Esophagus squamous epithelium (tissue), 5 donors: ENCODE measurements around the gene COL6A3. TPM values are rescaled to one million over a fixed set of nuclear protein-coding genes. Genes with fewer than 3 reads are reported as not detected.

Source experiments
- DNase-seq: peaks from one replicate; lab custom pipeline; 2025; lab: John Stamatoyannopoulos, UW
- H3K27ac ChIP-seq, 4 donors: fragments of 200-600 bp; sonication (generic); one replicate each; pipeline ENCODE4 v1.5.1; 2016 to 2019; ENCODE audit warnings: mild to moderate bottlenecking in 1 of 4
- H3K27me3 ChIP-seq, 4 donors: fragments of 200-600 bp; sonication (generic); 1 replicate in 3 of 4; 2 replicates in 1 of 4; pipeline versions ENCODE4 v1.5.1 to v1.6.0; 2017 to 2021; ENCODE audit warnings: antibody characterized with exemption in 1 of 4
- H3K36me3 ChIP-seq, 3 donors: fragments of 200-600 bp; sonication (generic); one replicate each; pipeline ENCODE4 v1.5.1; 2016 to 2019
- H3K4me1 ChIP-seq, 3 donors: fragments of 200-600 bp; sonication (generic); one replicate each; pipeline ENCODE4 v1.5.1; 2017 to 2019
- H3K4me3 ChIP-seq, 4 donors: fragments of 200-600 bp; sonication (generic); 1 replicate in 3 of 4; 2 replicates in 1 of 4; pipeline ENCODE4 v1.5.1; 2016 to 2019; ENCODE audit warnings: mild to moderate bottlenecking in 2 of 4, moderate library complexity in 1 of 4
- H3K9me3 ChIP-seq, 3 donors: fragments of 200-600 bp; sonication (generic); one replicate each; pipeline ENCODE4 v1.5.1; 2016 to 2019
- POLR2A ChIP-seq, 4 donors: fragments of 450-650 bp; IDR thresholded peaks; one replicate each; pipeline ENCODE4 v1.6.1; 2017; ENCODE audit warnings: antibody characterized with exemption in 4 of 4, mild to moderate bottlenecking in 4 of 4, moderate library complexity in 3 of 4
- WGBS, 2 donors: methylation state at CpG; one replicate each; pipeline ENCODE4 v1.1.5; 2018; 5-methylcytosine and 5-hydroxymethylcytosine counted together
- intact Hi-C: fragments of 100-400 bp; cut with DNase I; formaldehyde crosslinking; loops from one replicate; pipeline ENCODE4 v1.15.0; 2022
- total RNA-seq, 4 donors: library from RNA; depleted of rRNA; stranded (reverse); fragments of >200 nt; gene quantifications; one replicate each; pipeline ENCODE4 v1.1.0, GENCODE V29; 2016
- TF ChIP-seq, protein P1 (sequence below), 6 experiments: fragments of 450-650 bp in 4 of 6; fragments of 200-600 bp in 2 of 6; sonication (generic) in 2 of 6; IDR thresholded peaks; one replicate each; pipeline ENCODE4 v1.5.1; 2016 to 2019; ENCODE audit warnings: antibody characterized with exemption in 6 of 6, mild to moderate bottlenecking in 4 of 6, moderate library complexity in 4 of 6
- donor health status: DM: yes; HTN: yes; CAD: no.

The COL6A3 gene
- total RNA-seq, 4 donors from 2014 or later: 8.9 to 138 (median 46.5) TPM

DNA sequence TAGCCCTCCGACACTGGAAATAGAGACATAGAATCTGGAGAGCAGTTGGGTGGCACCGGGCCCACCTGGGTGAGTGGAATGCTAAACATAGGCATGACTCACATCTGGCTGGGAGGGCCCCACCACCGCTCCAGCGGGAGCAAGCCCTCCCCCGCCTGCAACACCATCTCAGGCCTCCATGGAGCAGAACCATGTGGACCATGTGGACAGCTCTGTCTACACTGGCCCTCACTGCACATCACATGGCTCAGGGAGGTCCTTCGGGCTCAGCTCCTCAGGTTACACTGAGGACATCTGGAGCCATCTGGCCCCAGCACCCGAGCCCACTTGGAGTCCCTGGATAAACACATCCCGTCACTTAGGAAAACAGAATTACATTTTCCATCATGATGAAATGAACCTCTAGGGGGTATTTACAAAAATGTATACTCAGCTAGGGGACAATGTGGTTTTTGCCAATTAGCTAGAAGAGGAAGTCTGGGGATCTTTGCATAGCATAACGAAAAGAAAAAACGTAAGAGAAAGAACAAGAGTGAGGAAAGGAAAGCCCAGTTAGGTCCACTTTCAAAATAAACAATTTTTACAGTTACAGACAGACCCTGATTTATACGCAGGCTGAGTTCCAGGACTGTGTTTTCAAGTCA, 42.4 kb upstream of the COL6A3 start:
- intact Hi-C loops: no loop called here
- H3K4me1 ChIP-seq: peaks cover 0 to 10% (median 0%) of the 10 kb centered on the region in 3 donors
- no peaks in the 10 kb centered on the region for H3K9me3 ChIP-seq
- 58 to 63% methylated on average over 5 to 10 of the region's 11 CpGs for WGBS, 2 donors
- H3K27ac ChIP-seq: peak overlapping the region in 2 of 4 donors; percentile 3 to 39
- H3K27me3 ChIP-seq: peaks cover 0 to 51% (median 0%) of the 10 kb centered on the region in 4 donors
- TF ChIP-seq, protein P1, sequence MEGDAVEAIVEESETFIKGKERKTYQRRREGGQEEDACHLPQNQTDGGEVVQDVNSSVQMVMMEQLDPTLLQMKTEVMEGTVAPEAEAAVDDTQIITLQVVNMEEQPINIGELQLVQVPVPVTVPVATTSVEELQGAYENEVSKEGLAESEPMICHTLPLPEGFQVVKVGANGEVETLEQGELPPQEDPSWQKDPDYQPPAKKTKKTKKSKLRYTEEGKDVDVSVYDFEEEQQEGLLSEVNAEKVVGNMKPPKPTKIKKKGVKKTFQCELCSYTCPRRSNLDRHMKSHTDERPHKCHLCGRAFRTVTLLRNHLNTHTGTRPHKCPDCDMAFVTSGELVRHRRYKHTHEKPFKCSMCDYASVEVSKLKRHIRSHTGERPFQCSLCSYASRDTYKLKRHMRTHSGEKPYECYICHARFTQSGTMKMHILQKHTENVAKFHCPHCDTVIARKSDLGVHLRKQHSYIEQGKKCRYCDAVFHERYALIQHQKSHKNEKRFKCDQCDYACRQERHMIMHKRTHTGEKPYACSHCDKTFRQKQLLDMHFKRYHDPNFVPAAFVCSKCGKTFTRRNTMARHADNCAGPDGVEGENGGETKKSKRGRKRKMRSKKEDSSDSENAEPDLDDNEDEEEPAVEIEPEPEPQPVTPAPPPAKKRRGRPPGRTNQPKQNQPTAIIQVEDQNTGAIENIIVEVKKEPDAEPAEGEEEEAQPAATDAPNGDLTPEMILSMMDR (IDR thresholded peaks at IDR 0.05): no peak
- TF ChIP-seq POLR2A (IDR thresholded peaks at IDR 0.05): no peak
- H3K4me3 ChIP-seq: no peak overlapping the region
- no peaks in the 10 kb centered on the region for H3K36me3 ChIP-seq
- DNase-seq: no peak

DNA sequence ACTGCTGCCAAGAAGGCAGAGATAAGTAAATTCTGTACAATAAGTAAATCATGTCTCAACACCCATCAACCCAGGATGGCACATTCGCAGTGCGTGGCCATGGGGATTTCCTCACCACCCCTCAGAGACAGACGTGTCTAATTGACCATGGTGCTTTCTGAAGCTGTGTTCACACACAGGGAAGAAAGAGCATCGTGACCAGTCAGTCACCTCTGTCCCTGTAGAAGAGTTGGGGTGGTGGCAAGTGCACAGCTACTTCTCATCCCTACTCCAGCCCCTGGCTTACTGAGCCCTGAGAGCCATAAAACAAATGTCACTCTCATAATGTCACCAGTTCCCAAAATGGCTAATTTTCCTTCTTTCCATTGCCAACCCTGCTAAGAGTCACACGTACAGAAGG, 41.8 kb upstream of the COL6A3 start:
- peaks cover 0 to 55% (median 0%) of the 10 kb centered on the region in 4 donors for H3K27me3 ChIP-seq
- intact Hi-C loops: no loop called here
- H3K36me3 ChIP-seq: no peaks in the 10 kb centered on the region
- peaks cover 0 to 14% (median 0%) of the 10 kb centered on the region in 3 donors for H3K4me1 ChIP-seq
- TF ChIP-seq, protein P1 (IDR thresholded peaks at IDR 0.05): no peak
- TF ChIP-seq POLR2A (IDR thresholded peaks at IDR 0.05): no peak
- H3K27ac ChIP-seq: peak overlapping the region in 2 of 4 donors; percentile 3 to 39
- H3K9me3 ChIP-seq: no peaks in the 10 kb centered on the region
- H3K4me3 ChIP-seq: no peak overlapping the region
- 59 to 66% methylated on average over 5 of the region's 5 CpGs for WGBS, 2 donors
- no peak for DNase-seq

DNA sequence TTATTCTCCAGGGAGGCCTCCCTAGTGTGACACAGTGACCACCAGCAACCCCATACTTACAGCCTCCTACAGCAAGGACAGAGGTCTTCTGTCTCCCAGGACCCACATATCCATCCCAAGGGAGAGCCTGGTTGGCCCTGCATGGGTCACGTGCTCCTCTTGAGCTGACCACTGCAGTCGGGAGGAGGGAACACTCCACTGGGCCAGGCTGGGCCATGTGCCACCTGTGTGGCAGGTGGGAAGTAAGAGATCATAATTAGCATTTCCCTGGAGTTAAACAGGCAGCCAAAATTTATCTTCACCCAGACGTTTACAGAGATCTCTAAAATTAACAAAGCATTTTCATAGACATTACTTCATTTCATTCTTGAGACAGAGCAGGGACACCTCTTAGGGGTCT, 39.7 kb upstream of the COL6A3 start:
- Histone ChIP-seq H3K4me1 (peaks cover 6 to 34% (median 16%) of the 10 kb centered on the region in 3 donors), H3K36me3 (no peaks in the 10 kb centered on the region), H3K9me3 (no peaks in the 10 kb centered on the region), H3K27me3 (peaks cover 0 to 56% (median 0%) of the 10 kb centered on the region in 4 donors), H3K4me3 (no peak overlapping the region), H3K27ac (no peak overlapping the region)
- TF ChIP-seq, protein P1 (IDR thresholded peaks at IDR 0.05): no peak
- TF ChIP-seq POLR2A (IDR thresholded peaks at IDR 0.05): no peak
- DNase-seq: no peak
- intact Hi-C loops: no loop called here
- 43 to 90% methylated on average over 1 to 2 of the region's 3 CpGs for WGBS, 2 donors

DNA sequence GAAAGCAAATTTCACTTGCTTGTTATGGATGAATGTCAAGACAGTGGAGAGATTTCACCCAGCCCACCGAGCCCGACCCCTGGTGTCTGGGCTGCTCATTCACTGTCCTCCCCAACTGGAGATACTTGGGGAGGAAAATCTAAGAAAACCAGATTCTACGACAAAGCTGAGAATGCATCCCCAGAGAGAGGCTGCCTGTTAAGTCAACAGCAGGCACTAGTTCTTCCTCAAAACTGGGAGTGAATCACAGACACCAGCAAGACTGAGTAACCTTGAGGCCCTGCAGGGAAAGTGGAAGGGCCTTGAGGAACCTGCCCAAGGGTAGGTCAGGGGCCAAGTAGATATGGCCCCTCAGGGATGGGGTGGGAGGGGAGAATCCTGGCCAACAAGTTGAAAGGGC, 38.9 kb upstream of the COL6A3 start:
- H3K4me3 ChIP-seq: no peak overlapping the region
- no peak for TF ChIP-seq POLR2A (IDR thresholded peaks at IDR 0.05)
- TF ChIP-seq, protein P1 (IDR thresholded peaks at IDR 0.05): no peak
- H3K4me1 ChIP-seq: peaks cover 6 to 41% (median 18%) of the 10 kb centered on the region in 3 donors

DNA sequence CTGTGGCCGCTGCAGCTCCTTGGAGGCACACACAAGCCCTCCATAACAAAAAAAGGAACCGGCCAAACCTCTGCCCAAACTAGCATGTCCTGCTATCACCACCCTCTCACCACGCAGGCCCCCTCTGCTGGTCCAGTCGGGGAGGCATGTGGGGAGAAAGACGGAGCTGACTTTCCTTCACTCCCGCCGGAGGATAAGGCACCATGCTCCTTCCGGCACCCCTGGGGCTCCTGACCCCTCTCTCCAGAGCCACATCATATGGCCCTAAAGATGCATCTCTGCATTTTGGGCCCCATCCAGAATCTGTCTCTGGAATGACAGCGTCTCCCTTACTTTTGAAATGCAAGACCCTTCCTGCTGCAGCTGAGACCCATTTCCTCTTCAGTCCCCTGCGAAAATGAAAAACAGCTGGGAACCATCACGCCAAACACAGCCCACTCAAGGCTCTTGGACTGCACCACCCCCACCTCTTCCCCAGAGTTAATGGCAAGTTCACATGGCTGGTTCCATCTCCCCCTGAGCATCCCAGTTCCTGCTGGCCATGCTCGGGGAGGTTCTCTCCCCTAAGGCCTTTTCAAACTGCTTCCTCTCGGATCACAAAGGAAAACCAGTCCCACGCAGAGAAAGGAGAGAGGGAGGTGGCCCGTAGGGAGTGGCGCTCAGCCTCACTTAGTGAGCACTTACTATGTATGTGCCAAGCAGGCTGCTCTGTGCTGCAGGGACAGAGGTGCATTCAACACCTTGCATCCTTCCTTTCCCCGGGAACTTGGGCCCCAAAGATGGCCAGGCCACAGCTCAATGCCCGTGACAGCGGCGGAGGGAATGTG, 37.9 kb upstream of the COL6A3 start:
- no peak overlapping the region for H3K4me3 ChIP-seq
- H3K9me3 ChIP-seq: no peaks in the 10 kb centered on the region
- H3K36me3 ChIP-seq: no peaks in the 10 kb centered on the region
- H3K4me1 ChIP-seq: peaks cover 6 to 41% (median 18%) of the 10 kb centered on the region in 3 donors
- no peak for TF ChIP-seq POLR2A (IDR thresholded peaks at IDR 0.05)
- TF ChIP-seq, protein P1 (IDR thresholded peaks at IDR 0.05): peak in 2 of 6 experiments; percentile 11 to 14
- intact Hi-C loops: no loop called here
- 63 to 64% methylated on average over 8 to 9 of the region's 20 CpGs for WGBS, 2 donors
- H3K27ac ChIP-seq: peak overlapping the region in 2 of 4 donors; percentile 35 to 83
- no peak for DNase-seq
- H3K27me3 ChIP-seq: peaks cover 0 to 56% (median 0%) of the 10 kb centered on the region in 4 donors

More for the DNA sequence above, 38.9 kb upstream of the COL6A3 start:
- no peaks in the 10 kb centered on the region for H3K9me3 ChIP-seq
- no peaks in the 10 kb centered on the region for H3K36me3 ChIP-seq
- no peak overlapping the region for H3K27ac ChIP-seq
- H3K27me3 ChIP-seq: peaks cover 0 to 56% (median 0%) of the 10 kb centered on the region in 4 donors
- intact Hi-C loops: no loop called here
- no peak for DNase-seq
- WGBS, 2 donors: 83 to 95% methylated on average over 3 of the region's 3 CpGs
